Activated CD4-positive, alpha-beta T cell treated with anti-CD3 and anti-CD28 coated beads, Interleukin-2, amount 10 ng/mL, durations not matched to agents 7 days and 5 days (primary cell): ENCODE data around the gene DDX27. TPM values are rescaled to one million over a fixed set of nuclear protein-coding genes. Genes with fewer than 3 reads are reported as not detected.
A peak's percentile ranks its signal among the peaks of the same experiment; 100 is the strongest.

ENCODE experiments used
- CTCF ChIA-PET: fragments of 350-600 bp; sonication (Branson Sonifier 250); formaldehyde crosslinking; loops from one replicate; lab custom pipeline; 2021; ENCODE audit warnings: antibody characterized with exemption; lab: Charles Lee
- POLR2A ChIA-PET: fragments of 350-600 bp; sonication (Branson Sonifier 250); formaldehyde crosslinking; loops from one replicate; lab custom pipeline; 2021; ENCODE audit warnings: antibody characterized with exemption; lab: Charles Lee
- DNase-seq: peaks from one replicate; pipeline ENCODE4 v3.0.0-alpha.2; 2020
- H3K27ac Mint-ChIP-seq: one replicate; pipeline ENCODE4 v1.8.0; 2021; ENCODE audit warnings: mild to moderate bottlenecking, moderate library complexity, mixed read lengths
- H3K27me3 Mint-ChIP-seq: one replicate; pipeline ENCODE4 v1.8.0; 2021; ENCODE audit warnings: mixed read lengths
- H3K36me3 Mint-ChIP-seq: one replicate; pipeline ENCODE4 v1.8.0; 2021; ENCODE audit warnings: low read depth, mixed read lengths
- H3K4me1 Mint-ChIP-seq: one replicate; pipeline ENCODE4 v1.8.0; 2021; ENCODE audit warnings: mixed read lengths
- H3K4me3 Mint-ChIP-seq: one replicate; pipeline ENCODE4 v1.8.0; 2021; ENCODE audit warnings: mild to moderate bottlenecking, moderate library complexity, mixed read lengths
- H3K9me3 Mint-ChIP-seq: one replicate; pipeline ENCODE4 v1.8.0; 2021; ENCODE audit warnings: mixed read lengths
- total RNA-seq, 2 experiments: library from RNA; stranded (reverse); gene quantifications; one replicate each; pipeline ENCODE4 v1.2.3, GENCODE V29; 2021

Gene DDX27
- total RNA-seq, 2 experiments from 2014 or later = 39.1 to 42.0 TPM

DNA sequence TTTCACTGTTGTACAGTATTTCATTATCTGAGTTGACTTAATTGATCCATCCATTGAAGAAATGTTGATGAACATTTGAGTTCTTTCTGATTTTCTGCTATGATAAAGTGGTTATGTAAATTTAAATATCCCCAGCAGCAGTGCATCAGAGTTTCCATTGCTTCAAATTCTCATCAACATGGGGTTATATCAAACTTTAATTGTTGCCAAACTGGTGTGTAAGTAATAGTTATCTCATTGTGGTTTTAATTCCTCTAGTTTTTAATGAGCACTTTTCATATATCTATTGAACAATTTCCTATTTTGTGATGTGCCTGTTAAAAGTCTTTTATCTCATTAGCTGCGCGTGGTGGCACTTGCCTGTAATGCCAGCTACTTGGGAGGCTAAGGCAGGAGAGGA is 40.6 kb downstream of the DDX27 start:
- Mint-ChIP-seq H3K4me3 (no peak overlapping the region), H3K27me3 (no peaks in the 10 kb centered on the region), H3K27ac (no peak overlapping the region), H3K4me1 (peaks cover 8% of the 10 kb centered on the region), H3K36me3 (peaks cover 82% of the 10 kb centered on the region), H3K9me3 (peaks cover 3% of the 10 kb centered on the region)
- POLR2A ChIA-PET = no interaction called here
- DNase-seq = no peak
- CTCF ChIA-PET = interaction anchor here (0.7 to 1.0 kb wide), 4 partner anchors 10 to 29 kb away, joined by 3 to 5 read pairs (median 4); no protein-coding TSS in a partner anchor

DNA sequence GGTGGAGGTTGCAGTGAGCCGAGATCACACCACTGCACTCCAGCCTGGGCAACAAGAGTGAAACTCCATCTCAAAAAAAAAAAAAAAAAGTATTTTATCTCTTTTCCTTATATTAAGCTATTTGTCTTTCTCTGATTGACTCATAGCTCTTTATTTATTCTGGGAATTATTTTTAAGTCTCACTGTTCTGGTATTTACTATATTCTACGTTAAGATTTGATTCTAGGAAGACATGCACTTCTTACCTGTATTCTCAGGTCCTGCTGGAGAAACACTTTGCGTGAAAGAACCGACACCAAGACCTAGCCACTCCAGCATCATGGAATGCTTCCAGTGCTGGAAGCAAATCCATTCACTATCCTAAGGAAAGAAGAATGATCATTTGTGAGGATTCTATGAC is 41.0 kb downstream of the DDX27 start:
- Mint-ChIP-seq H3K27ac (no peak overlapping the region), H3K4me1 (peaks cover 10% of the 10 kb centered on the region), H3K4me3 (no peak overlapping the region), H3K36me3 (peaks cover 84% of the 10 kb centered on the region), H3K9me3 (peaks cover 3% of the 10 kb centered on the region), H3K27me3 (no peaks in the 10 kb centered on the region)
- DNase-seq = no peak
- ChIA-PET POLR2A (interaction anchor here (0.7 kb wide), 1 partner anchor 1167 kb away, joined by 3 read pairs; no protein-coding TSS in a partner anchor), CTCF (interaction anchor here (0.7 to 1.0 kb wide), 4 partner anchors 11 to 28 kb away, joined by 3 to 5 read pairs (median 4); no protein-coding TSS in a partner anchor)

DNA sequence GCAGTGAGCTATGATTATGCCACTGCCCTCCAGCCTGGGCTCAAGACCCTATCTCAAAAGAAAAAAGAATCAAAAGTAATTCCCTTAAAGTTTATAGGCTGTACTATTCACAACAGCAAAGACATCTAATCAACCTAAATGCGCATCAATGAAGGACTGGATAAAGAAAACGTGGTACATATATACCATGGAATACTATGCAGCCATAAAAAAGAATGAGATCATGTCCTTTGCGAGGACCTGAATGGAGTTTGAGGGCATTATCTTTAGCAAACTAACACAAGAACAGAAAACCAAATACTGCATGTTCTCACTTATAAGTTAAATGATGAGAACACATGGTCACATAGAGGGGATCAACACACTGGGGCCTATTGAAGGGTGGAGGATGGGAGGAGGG is 42.0 kb downstream of the DDX27 start:
- POLR2A ChIA-PET = interaction anchor here (0.6 kb wide), 1 partner anchor 24 kb away, joined by 4 read pairs; no protein-coding TSS in a partner anchor

DNA sequence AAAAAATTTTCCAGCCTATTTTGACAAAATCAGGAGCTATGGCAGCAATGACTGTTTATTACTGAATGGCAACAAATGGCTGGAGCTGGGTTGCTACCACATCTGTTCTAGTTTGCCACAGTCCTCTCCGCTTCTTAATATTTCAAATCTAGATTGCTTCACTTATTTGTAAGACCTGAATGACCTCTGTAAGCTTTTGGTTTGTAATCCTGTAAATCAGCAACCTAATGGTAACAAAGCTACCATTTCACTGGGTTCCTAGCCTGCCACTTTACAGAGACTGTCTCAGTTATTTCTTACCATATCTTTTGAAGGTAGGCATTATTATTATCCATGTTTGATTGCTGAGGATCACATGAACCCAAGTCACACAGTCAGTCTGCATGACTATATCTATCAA is 43.2 kb downstream of the DDX27 start:
- peaks cover 24% of the 10 kb centered on the region for H3K4me1 Mint-ChIP-seq
- peaks cover 79% of the 10 kb centered on the region for H3K36me3 Mint-ChIP-seq
- no peak overlapping the region for H3K4me3 Mint-ChIP-seq
- H3K27me3 Mint-ChIP-seq = no peaks in the 10 kb centered on the region
- no peak overlapping the region for H3K27ac Mint-ChIP-seq
- H3K9me3 Mint-ChIP-seq = peaks cover 3% of the 10 kb centered on the region
- CTCF ChIA-PET = interaction anchor here (0.6 to 1.3 kb wide), 4 partner anchors 11 to 455 kb away, joined by 3 to 4 read pairs (median 4); no protein-coding TSS in a partner anchor
- no peak for DNase-seq
- POLR2A ChIA-PET = interaction anchor here (0.6 kb wide), 1 partner anchor 11 kb away, joined by 3 read pairs; no protein-coding TSS in a partner anchor

More for the DNA sequence above, 42.0 kb downstream of the DDX27 start:
- no peaks in the 10 kb centered on the region for H3K27me3 Mint-ChIP-seq
- peaks cover 16% of the 10 kb centered on the region for H3K4me1 Mint-ChIP-seq
- no peak overlapping the region for H3K27ac Mint-ChIP-seq
- peaks cover 3% of the 10 kb centered on the region for H3K9me3 Mint-ChIP-seq
- no peak overlapping the region for H3K4me3 Mint-ChIP-seq
- peaks cover 81% of the 10 kb centered on the region for H3K36me3 Mint-ChIP-seq
- DNase-seq = no peak
- CTCF ChIA-PET = interaction anchor here (1.0 kb wide), 1 partner anchor 17 kb away, joined by 5 read pairs; no protein-coding TSS in a partner anchor

DNA sequence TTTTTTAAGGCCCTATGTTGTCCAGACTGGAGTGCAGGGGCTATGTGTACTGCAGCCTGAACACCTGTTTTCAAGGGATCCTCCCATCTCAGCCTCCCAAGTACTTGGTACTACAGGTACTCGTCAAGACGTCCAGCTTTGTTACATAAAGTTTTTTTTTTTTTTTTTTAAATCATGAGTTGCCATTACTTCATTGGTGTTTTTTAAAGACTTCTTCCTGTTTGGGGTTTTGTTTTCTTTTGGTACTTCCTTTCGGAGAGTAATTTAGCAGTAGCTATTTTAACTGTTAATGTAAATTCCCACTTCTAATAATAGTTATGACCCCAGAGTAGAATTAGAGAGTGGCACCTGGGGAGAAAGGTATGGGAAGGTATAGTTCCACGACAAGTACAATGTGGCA is 48.1 kb downstream of the DDX27 start:
- Mint-ChIP-seq H3K4me1 (peaks cover 64% of the 10 kb centered on the region), H3K9me3 (peaks cover 10% of the 10 kb centered on the region), H3K27me3 (no peaks in the 10 kb centered on the region), H3K4me3 (peak overlapping the region; percentile 71), H3K27ac (peak overlapping the region; percentile 81), H3K36me3 (peaks cover 92% of the 10 kb centered on the region)
- ChIA-PET POLR2A (no interaction called here), CTCF (interaction anchor here (0.7 to 4.6 kb wide), 3 partner anchors 13 to 167 kb away, joined by 5 to 18 read pairs (median 5); no protein-coding TSS in a partner anchor)
- no peak for DNase-seq

DNA sequence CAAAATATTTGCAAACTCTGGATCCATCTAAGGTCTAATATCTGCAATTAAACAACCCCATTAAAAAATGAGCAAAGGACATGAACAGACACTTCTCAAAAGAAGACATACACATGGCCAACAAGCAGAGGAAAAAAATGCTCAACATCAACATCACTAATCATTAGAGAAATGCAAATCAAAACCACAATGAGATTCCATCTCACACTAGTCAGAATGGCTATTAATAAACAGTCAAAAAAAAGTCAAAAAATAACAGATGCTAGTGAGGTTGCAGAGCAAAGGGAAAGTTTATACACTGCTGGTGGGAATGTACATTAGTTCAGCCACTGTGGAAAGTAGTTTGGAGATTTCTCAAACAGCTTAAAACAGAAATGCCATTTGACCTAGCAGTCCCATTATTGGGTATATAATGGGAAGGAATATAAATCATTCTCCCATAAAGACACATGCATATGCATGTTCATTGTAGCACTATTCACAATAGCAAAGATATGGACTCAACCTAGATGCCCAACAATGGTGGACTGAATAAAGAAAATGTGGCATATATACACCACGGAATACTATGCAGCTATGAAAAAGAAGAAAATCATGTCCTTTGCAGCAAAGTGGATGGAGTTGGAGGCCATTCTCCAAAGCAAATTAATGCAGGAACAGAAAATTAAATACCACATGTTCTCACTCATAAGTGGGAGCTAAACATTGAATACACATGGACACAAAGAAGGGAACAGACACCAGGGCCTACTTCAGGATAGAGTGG is 49.6 kb downstream of the DDX27 start:
- peaks cover 10% of the 10 kb centered on the region for H3K9me3 Mint-ChIP-seq
- H3K4me1 Mint-ChIP-seq = peaks cover 73% of the 10 kb centered on the region
- CTCF ChIA-PET = no interaction called here
- no peak for DNase-seq
- no peaks in the 10 kb centered on the region for H3K27me3 Mint-ChIP-seq
- peak overlapping the region; percentile 79 for H3K4me3 Mint-ChIP-seq
- peaks cover 86% of the 10 kb centered on the region for H3K36me3 Mint-ChIP-seq
- POLR2A ChIA-PET = no interaction called here
- H3K27ac Mint-ChIP-seq = peak overlapping the region; percentile 78

DNA sequence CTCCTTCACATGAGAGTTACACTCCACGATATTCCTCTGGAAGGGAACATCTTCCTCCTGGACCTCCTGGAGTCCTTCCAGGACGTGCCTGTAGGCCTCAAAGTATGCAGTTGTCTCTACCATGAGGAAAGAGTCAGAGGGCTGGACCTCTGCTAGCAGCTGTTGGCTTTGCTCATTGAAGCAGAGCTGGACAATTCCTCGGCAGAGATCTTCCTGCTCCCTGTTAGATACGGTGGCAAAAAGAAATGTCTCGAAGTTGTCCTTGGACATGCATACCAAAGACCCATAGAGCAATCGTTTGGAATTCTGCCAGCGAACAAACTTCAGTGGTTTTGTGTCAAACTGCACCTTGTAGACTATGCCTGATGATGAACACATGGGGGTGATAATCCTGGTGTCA is 51.0 kb downstream of the DDX27 start:
- H3K9me3 Mint-ChIP-seq = peaks cover 10% of the 10 kb centered on the region
- ChIA-PET POLR2A (no interaction called here), CTCF (interaction anchor here (0.8 to 2.2 kb wide), 4 partner anchors 15 to 179 kb away, joined by 3 to 7 read pairs (median 5); no protein-coding TSS in a partner anchor)
- peak overlapping the region; percentile 52 for H3K4me3 Mint-ChIP-seq
- H3K36me3 Mint-ChIP-seq = peaks cover 79% of the 10 kb centered on the region
- H3K27me3 Mint-ChIP-seq = no peaks in the 10 kb centered on the region
- DNase-seq = no peak
- no peak overlapping the region for H3K27ac Mint-ChIP-seq
- peaks cover 75% of the 10 kb centered on the region for H3K4me1 Mint-ChIP-seq

DNA sequence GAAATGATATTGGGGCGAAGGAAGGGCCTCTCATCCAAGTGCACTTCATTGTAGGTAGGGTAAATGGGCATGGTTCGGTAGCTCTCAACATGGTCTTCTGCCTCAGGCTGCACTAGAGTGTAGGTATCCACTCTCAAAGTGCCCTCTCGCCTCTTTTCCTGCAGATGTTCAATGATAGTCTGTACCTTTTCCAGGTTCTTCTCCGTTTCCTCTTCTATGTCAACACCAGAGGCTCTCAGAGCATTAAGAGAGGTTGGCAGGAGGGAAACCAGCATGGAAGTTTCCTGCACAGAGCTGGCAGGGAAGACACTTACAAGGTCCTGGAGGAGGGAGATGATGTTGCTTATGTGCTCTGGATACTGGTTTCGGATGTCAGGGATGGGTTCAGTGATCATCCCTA is 51.5 kb downstream of the DDX27 start:
- no peak for DNase-seq
- Mint-ChIP-seq H3K4me1 (peaks cover 76% of the 10 kb centered on the region), H3K27me3 (no peaks in the 10 kb centered on the region), H3K9me3 (peaks cover 10% of the 10 kb centered on the region), H3K36me3 (peaks cover 80% of the 10 kb centered on the region), H3K4me3 (peak overlapping the region; percentile 52), H3K27ac (peak overlapping the region; percentile 58)
- ChIA-PET CTCF (interaction anchor here (0.8 to 2.2 kb wide), 7 partner anchors 16 to 180 kb away, joined by 3 to 7 read pairs (median 4); no protein-coding TSS in a partner anchor), POLR2A (no interaction called here)

DNA sequence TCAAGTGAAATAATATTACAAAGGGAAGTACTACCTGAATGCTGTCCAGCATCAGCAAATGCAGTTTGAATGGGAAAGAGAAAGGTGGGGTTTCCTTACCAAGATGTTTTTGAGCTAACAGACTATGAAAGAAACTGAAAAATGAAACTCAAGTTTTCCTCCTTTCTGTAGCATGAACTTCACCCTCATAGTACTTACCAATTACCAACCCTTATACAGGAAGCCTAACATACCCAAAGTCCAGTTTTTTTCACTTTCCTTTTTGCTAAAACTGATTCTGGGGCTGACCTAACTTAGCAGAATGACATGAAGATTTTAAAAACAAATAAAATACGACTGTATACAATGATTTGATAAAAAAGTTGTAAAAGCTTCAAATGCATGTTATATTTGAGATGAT is 53.4 kb downstream of the DDX27 start:
- POLR2A ChIA-PET = no interaction called here
- Mint-ChIP-seq H3K4me1 (peaks cover 70% of the 10 kb centered on the region), H3K27ac (peak overlapping the region; percentile 78), H3K36me3 (peaks cover 76% of the 10 kb centered on the region), H3K4me3 (peak overlapping the region; percentile 51), H3K27me3 (no peaks in the 10 kb centered on the region), H3K9me3 (peaks cover 10% of the 10 kb centered on the region)
- DNase-seq = no peak
- CTCF ChIA-PET = no interaction called here

DNA sequence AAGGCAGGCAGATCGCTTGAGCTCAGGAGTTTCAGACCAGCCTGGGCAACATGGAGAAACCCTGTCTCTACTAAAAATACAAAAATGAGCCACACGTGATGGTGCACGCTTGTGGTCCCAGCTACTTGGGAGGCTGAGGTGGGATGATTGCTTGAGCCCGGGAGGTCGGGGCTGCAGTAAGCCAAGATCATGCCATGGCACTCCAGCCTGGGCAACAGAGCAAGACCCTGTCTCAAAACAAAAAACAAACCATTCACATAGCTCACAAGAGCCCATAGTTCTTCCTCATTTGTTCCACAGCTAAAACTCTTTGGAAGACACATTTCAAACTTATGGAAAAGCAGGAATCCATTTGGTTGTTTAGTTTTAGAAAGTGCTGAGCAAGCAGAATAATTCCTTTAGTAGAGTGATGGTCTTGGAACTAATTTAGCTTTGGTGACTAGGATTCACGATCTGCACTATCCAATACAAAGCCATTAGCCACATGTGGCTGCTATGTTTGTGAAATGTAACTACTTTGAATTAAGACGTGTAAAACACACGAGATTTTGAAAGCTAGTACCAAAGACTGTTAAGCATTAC is 54.6 kb downstream of the DDX27 start:
- H3K9me3 Mint-ChIP-seq = peaks cover 4% of the 10 kb centered on the region
- H3K4me3 Mint-ChIP-seq = peak overlapping the region; percentile 27
- H3K4me1 Mint-ChIP-seq = peaks cover 66% of the 10 kb centered on the region
- H3K27ac Mint-ChIP-seq = peak overlapping the region; percentile 19
- peaks cover 72% of the 10 kb centered on the region for H3K36me3 Mint-ChIP-seq
- DNase-seq = no peak
- no peaks in the 10 kb centered on the region for H3K27me3 Mint-ChIP-seq
- CTCF ChIA-PET = interaction anchor here (1.2 kb wide), 1 partner anchor 11 kb away, joined by 4 read pairs; no protein-coding TSS in a partner anchor
- POLR2A ChIA-PET = interaction anchor here (0.6 to 0.7 kb wide), 3 partner anchors 11 to 941 kb away, joined by 3 to 11 read pairs (median 3); no protein-coding TSS in a partner anchor

DNA sequence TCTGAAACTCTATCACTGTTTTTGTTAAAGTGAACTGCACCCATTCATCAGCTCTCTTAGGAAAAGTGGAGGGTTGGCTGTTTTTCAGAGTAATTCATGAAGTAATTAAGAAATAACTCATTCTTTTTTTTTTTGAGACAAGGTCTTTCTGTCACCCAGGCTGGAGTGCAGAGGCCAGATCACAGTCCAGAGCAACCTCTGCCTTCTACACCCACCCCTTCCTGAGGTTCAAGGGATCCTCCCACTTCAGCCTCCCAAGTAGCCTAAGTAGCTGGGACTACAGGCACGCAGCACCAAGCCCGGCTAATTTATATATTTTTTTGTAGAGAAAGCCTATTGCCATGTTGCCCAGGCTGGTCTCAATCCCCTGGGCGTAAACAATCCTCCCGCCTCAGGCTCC is 56.0 kb downstream of the DDX27 start:
- Mint-ChIP-seq H3K9me3 (peaks cover 4% of the 10 kb centered on the region), H3K4me1 (peaks cover 65% of the 10 kb centered on the region), H3K4me3 (peak overlapping the region; percentile 98), H3K36me3 (peaks cover 72% of the 10 kb centered on the region), H3K27ac (peak overlapping the region; percentile 96), H3K27me3 (no peaks in the 10 kb centered on the region)
- DNase-seq = no peak
- CTCF ChIA-PET = interaction anchor here (0.6 to 2.1 kb wide), 2 partner anchors 21 to 1687 kb away, joined by 4 to 9 read pairs; no protein-coding TSS in a partner anchor
- POLR2A ChIA-PET = interaction anchor here (0.6 kb wide), 1 partner anchor 57 kb away, joined by 6 read pairs; no protein-coding TSS in a partner anchor

DNA sequence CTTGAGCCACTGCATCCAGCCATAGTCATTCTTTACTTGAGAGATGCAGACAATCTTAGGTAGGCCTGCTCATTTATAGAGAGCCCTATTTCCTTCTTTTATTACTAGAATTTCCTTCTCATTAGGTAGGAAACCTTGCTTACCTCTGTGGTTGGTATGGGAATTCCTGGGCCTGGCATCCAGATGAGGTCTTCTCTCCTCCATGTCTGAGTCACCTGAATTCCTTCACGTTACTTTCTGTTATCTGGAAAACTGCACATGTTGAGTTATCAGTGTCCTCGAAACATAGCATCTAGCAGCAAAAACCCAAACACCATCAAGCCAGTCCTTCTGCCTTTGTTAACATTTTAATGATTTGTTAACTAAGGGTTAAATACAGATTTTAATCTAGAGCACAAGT is 56.4 kb downstream of the DDX27 start:
- no peaks in the 10 kb centered on the region for H3K27me3 Mint-ChIP-seq
- DNase-seq = no peak
- ChIA-PET CTCF (interaction anchor here (1.2 to 2.1 kb wide), 2 partner anchors 22 to 46 kb away, joined by 4 to 9 read pairs; no protein-coding TSS in a partner anchor), POLR2A (no interaction called here)
- peaks cover 8% of the 10 kb centered on the region for H3K9me3 Mint-ChIP-seq
- peaks cover 64% of the 10 kb centered on the region for H3K4me1 Mint-ChIP-seq
- H3K27ac Mint-ChIP-seq = peak overlapping the region; percentile 96
- H3K36me3 Mint-ChIP-seq = peaks cover 72% of the 10 kb centered on the region
- H3K4me3 Mint-ChIP-seq = peak overlapping the region; percentile 98
